NCI-H146 treated with DMSO at 0.1 percent for 48 hours (cell line): ENCODE results near the gene CADM2.

ENCODE experiments used
- DNase-seq: peaks from one replicate; lab custom pipeline; 2025; ENCODE audit not compliant: unreplicated experiment; lab: John Stamatoyannopoulos, UW

Gene CADM2

GRCh38 chr3:85304360-85304964 lies 345.7 kb downstream of the CADM2 start:
- DNase-seq, result peak; percentile 0

- no peak for DNase-seq
Observed at GRCh38 chr3:85312331-85312730, 353.5 kb downstream of the CADM2 start.

DNA sequence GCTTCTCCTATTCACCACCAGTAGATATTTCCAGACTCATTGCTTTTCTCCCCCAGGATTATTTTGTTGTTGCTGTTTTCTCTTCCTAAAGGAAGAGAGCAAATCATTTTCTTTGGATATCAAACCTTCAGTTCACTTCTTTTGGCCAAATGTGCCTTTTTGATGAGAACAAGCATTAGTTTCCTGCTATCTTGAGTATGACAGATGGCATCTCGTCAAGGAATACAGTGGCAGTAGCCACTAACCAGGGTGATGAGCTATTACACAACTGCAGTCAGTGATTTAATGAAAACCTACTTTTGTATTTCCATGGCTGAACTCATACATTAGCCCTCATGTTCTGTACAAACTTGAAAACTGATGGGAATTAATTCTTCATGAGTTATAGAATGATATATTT lies 354.6 kb downstream of the CADM2 start:
- DNase-seq, result no peak

- DNase-seq, result no peak
Observed at GRCh38 chr3:85316252-85316651, 357.5 kb downstream of the CADM2 start.

DNA sequence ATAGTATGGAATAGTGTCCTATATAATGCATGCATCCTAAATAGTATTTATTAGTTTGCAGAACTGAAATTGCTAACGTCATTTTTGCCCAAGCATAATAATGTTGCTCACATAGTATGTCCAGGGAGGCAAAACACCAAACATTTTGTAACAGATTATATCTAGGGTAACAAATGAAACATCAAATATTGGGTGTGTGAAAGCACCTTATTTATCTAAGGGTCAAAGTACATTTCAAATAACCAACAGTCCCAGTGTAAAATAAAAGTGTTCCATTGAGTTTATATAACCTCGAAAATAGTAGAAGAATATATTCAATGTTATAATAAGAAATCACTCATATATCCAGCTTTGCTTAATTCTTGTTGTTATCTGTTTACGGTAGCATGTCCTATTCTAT lies 363.1 kb downstream of the CADM2 start:
- no peak for DNase-seq

DNA sequence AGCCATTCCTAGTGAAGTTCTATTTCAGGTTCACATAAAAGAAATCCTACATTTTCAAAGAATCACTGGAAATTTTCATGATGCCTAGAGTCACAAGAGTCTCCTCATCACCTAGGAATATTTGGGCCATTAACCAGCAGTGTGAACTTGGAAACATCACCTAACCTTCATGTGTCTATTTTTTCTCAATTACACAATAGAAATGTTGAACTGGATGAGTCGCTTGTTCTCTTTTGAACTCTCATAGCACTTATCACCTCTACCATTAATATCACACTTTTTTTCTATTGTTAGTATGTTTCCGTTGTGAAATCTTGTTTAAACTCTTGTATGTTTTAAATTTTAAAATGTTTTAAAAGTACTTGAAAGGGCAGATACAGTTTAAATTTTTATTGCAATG lies 371.3 kb downstream of the CADM2 start:
- no peak for DNase-seq

DNA sequence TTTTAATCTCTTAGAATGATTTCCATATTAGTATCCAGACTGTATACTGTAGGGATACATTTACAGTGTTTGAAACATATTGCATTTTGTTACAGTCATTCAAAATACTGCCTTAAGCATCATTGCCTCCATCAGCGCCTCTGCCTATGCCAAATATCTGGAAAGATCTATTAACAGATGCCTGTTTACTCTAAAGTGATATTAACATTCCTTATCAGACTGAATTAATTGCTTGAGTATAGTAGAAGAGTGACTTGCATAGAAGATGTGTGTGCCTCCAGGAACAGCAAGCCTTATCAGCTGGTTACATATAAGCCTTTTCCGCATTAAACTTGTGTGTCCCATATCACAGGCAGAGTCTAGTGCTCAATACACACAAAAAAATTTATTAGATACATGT lies 379.1 kb downstream of the CADM2 start:
- no peak for DNase-seq

DNA sequence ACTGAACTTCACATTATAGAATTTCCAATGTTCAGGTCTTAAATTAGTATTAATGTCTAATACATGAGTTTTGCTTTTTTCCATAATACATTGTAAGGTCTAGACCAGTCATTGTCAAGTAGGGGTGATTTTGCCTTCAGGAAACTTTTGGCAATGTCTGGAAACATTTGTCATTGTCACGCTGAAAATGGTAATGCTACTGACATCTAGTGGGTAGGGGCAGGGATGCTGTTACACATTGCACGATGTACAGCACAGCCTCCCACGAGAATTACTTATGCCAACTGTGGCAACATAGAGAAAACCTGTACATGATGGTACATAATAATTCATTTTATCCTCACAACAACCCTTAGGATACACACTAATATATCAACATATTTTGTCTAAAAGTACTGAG lies 384.1 kb downstream of the CADM2 start:
- no peak for DNase-seq

- no peak for DNase-seq
Observed at GRCh38 chr3:85355572-85355971, 396.8 kb downstream of the CADM2 start.

GRCh38 chr3:85360742-85361387 lies 402.1 kb downstream of the CADM2 start:
- DNase-seq, result peak; percentile 57

DNA sequence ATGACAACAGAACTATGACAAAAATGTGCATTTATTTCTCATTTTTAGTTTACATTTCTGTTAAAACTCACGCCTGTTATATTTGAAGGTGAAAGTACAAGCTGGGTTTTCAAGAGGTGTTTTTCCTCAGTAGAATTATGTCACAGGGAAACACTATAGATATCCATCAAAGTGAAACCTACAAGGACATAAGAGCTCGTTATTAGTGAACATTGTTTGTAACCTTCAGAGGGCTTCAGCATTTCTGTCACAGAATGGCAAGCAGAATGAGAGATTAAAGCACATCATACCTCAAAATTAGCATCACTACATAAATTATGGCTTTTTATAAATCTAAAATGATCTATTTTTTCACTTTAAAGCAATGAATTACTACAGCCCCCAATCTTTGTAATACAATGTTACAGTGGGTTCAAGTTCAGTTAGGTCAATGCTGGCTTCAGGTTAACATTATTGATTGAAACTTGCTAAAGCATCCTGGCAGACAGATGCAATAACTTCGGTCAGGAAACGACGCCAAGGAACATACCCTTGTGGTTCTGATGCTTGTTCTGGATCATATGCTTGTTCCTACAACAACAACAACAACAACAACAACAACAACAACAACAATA lies 405.6 kb downstream of the CADM2 start:
- DNase-seq, result no peak

- DNase-seq, result no peak
Observed at GRCh38 chr3:85370341-85370740, 411.6 kb downstream of the CADM2 start.

DNA sequence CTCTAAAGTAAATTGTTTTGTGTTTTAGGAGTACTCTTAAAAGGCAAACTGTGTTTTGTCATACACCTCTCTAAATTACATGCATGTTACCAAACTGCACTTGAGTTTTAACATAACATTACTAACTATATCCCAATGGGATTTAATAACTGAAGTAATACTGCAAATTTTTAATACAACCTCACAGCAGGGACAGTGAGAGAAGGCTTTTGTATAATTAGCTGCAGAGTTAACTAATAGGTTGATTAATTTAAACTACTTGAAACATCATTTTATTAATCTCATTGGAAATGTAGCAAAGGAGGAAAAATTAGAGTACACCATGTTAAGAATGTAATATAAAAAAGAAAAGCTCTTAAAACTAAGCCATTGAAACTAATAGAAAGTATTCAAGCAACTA lies 417.3 kb downstream of the CADM2 start:
- no peak for DNase-seq

- DNase-seq, result no peak
Observed at GRCh38 chr3:85377115-85377514, 418.3 kb downstream of the CADM2 start.

DNA sequence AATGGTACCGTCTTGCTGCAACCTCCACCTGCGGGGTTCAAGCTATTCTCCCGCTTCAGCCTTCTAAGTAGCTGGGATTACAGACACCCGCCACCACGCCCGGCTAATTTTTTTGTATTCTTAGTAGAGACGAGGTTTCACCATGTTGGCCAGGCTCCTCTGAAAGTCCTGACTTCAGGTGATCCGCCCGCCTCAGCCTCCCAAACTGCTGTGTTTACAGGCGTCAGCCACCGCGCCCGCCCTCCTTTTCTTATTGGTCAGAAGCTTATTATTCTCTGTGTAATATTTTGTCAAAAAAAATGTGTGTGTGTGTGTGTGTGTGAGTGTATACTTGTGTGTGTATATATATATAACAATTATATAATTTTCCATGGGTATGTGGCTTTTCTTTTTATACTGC lies 425.6 kb downstream of the CADM2 start:
- no peak for DNase-seq

- no peak for DNase-seq
Observed at GRCh38 chr3:85387913-85388505, 429.2 kb downstream of the CADM2 start.

GRCh38 chr3:85394424-85394823 lies 435.6 kb downstream of the CADM2 start:
- no peak for DNase-seq

DNA sequence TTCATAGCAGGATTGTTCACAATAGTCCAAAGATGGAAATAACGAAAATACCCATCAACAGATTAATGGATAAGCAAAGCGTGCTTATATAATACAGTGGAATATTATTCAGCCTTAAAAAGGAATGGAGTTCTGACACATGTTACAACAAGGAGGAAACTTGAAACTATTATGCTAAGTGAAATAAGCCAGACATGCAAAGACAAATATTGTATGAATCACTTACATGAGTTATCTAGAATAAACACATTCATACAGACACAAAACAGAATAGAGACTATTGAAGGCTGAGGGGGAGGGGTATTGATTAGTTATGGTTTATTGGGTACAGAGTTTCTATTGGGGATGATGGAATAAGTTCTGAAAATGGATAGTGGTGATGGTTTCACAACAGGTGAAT lies 438.6 kb downstream of the CADM2 start:
- DNase-seq, result no peak

DNA sequence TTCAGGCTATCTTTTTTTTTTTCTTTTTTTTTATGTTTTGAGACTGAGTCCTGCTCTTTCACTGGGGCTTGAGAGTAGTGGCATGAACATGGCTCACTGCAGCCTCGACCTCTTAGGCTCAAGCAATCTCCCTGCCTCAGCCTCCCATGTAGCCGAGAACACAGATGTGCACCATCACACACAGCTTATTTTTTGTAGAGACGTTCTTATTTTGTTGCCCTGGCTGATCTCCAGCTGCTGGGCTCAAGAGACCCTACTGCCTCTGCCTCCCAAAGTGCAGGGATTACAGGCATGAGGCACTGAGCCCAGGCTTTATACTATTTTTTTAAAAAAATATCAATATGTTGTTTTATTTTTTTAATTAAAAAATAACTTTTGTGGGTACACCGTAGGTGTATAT lies 467.3 kb downstream of the CADM2 start:
- DNase-seq, result no peak

DNA sequence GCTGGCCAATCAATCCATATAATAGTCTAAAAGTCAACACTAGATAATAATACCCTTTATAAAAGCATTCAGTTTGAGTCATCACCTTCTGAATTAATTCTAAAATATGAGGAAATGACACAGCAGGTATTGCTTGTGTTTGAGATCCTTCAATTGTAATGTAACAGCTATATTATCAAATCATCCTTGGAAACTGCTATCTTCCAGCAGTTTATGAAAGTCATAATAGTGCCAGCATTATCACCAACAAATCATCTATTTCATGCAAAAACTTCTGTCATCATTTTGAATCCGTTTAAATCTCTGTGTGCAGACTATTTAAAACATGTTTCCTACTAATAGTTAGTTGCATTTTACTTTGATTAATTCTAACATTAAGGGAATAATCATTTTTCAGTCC lies 468.7 kb downstream of the CADM2 start:
- DNase-seq, result peak; percentile 93

- no peak for DNase-seq
Observed at GRCh38 chr3:85432081-85432480, 473.3 kb downstream of the CADM2 start.

DNA sequence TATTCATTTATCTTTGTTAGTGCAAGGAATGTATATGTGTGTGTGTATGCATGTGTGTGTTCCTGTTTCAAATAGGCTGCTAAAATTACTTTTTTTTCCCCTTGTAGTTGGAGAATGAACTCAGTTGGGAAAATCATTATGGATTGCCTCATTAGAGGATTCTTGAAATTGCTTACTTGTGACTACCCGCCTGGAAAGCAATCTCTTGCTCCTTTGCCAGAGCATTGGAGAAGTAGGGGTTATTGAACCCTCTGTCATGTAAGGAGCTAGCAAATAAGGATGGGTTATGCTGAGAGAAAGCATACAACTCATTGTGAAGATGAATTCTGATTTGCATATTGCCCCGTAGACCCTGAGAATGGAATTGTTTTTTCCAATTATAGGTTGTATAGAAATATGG lies 474.5 kb downstream of the CADM2 start:
- no peak for DNase-seq
